WERI-Rb-1 (cell line): Measurements from ENCODE around the gene RALGPS1.

ENCODE experiments used
- DNase-seq: peaks from one replicate; pipeline ENCODE4 v3.0.0-alpha.2; 2020
- H3K27ac ChIP-seq: fragments of 250-450 bp; sonication (Bioruptor Pico); 2 replicates; pipeline ENCODE4 v1.5.1; 2020; ENCODE audit warnings: mild to moderate bottlenecking, moderate library complexity
- H3K27me3 ChIP-seq: fragments of 250-450 bp; sonication (Bioruptor Pico); 2 replicates; pipeline ENCODE4 v1.5.1; 2021; ENCODE audit warnings: mild to moderate bottlenecking, low read depth, moderate library complexity; ENCODE audit not compliant: insufficient read depth, severe bottlenecking
- H3K36me3 ChIP-seq: fragments of 250-450 bp; sonication (Bioruptor Pico); 2 replicates; pipeline ENCODE4 v1.5.1; 2020; ENCODE audit warnings: mild to moderate bottlenecking, moderate library complexity
- H3K4me3 ChIP-seq: 2 replicates; pipeline ENCODE4 v1.5.1; 2011; ENCODE audit warnings: low read depth, mild to moderate bottlenecking, control low read depth, low read length
- H3K9me3 ChIP-seq: fragments of 250-450 bp; sonication (Bioruptor Pico); 2 replicates; pipeline ENCODE4 v1.5.1; 2021; ENCODE audit warnings: mild to moderate bottlenecking, moderate library complexity; ENCODE audit not compliant: severe bottlenecking
- TF ChIP-seq, protein P1 (sequence below): IDR thresholded peaks from 2 replicates; pipeline ENCODE4 v1.5.1; 2011; ENCODE audit warnings: low read depth, mild to moderate bottlenecking, control low read depth, inconsistent platforms, low read length

Gene RALGPS1, protein sequence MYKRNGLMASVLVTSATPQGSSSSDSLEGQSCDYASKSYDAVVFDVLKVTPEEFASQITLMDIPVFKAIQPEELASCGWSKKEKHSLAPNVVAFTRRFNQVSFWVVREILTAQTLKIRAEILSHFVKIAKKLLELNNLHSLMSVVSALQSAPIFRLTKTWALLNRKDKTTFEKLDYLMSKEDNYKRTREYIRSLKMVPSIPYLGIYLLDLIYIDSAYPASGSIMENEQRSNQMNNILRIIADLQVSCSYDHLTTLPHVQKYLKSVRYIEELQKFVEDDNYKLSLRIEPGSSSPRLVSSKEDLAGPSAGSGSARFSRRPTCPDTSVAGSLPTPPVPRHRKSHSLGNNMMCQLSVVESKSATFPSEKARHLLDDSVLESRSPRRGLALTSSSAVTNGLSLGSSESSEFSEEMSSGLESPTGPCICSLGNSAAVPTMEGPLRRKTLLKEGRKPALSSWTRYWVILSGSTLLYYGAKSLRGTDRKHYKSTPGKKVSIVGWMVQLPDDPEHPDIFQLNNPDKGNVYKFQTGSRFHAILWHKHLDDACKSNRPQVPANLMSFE

DNA sequence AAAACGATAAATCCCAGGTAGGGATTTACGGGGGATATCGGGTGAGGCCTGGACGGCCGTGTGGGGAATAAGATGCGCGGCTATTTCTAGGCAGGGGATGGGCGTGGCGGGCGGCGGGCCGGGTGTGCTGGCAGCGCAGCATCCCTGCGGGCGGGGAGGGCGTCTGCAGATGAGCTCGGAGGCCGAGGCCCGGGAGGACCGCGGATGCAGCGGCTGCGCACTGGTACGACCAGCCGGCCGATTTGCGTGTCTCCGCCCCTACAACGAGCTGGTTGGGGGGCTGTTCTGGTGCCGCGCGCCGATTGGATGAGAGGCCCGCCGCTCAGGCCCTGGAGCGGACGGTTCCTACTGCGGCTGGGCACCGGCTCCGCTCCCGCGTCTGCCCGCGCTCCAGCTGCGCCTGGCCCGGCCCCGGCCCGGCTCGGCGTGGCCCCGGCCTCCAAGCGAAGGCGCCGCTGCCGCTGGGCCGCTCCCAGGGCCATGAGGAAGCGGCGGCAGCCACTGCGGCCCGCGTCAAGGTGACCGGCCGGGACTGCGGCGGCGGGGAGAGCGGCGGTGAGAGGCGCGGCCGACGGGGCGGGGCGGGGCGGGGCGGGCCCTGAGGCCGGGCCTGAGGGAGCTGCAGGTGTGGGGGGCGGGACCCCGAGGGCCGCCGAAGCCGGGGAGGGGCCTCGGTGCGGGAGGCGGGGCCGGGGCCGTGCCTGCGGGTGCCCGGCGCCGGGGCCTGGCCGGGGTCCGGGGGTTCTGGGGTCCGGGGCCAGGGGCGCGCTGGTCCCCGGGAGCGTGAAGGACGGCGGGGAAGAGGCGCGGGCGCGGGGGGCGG is at the start of gene RALGPS1:
RALGPS1 (plus strand) TSS at position 325 of the 823 bp plus-strand sequence. CDS start 47,508 bp downstream, outside the sequence.
- Histone ChIP-seq H3K36me3 (peaks cover 2% of the 10 kb centered on the region; the same call in 1 of the 2 replicates), H3K9me3 (peaks cover 2% of the 10 kb centered on the region), H3K27me3 (no peaks in the 10 kb centered on the region), H3K4me3 (peak within 1 kb of the TSS; percentile 47), H3K27ac (peak within 1 kb of the TSS; percentile 86)
- peak; percentile 99 for DNase-seq
- TF ChIP-seq, protein P1, sequence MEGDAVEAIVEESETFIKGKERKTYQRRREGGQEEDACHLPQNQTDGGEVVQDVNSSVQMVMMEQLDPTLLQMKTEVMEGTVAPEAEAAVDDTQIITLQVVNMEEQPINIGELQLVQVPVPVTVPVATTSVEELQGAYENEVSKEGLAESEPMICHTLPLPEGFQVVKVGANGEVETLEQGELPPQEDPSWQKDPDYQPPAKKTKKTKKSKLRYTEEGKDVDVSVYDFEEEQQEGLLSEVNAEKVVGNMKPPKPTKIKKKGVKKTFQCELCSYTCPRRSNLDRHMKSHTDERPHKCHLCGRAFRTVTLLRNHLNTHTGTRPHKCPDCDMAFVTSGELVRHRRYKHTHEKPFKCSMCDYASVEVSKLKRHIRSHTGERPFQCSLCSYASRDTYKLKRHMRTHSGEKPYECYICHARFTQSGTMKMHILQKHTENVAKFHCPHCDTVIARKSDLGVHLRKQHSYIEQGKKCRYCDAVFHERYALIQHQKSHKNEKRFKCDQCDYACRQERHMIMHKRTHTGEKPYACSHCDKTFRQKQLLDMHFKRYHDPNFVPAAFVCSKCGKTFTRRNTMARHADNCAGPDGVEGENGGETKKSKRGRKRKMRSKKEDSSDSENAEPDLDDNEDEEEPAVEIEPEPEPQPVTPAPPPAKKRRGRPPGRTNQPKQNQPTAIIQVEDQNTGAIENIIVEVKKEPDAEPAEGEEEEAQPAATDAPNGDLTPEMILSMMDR: no peak

DNA sequence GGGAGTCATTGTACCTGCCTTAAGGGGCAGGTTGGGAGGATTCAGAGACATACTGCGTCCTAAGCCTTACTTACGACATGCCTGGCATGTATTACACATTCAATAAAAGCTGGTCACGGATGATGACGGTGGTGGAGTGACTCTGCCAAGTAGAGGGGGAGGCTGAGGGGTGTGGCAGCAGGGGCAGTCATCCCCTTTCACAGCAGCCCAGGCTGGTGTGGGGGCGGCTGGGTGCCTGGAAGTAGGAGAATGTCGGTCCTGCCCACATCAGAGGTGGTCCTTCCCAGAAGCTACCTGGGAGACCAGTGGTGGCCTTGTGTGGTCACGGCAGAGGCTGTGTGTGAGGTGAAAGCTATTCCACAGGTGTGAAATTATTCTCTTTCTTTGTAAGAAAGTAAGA is 45.2 kb upstream of the RALGPS1 start:
- Histone ChIP-seq H3K9me3 (no peaks in the 10 kb centered on the region), H3K4me3 (no peak overlapping the region), H3K27me3 (no peaks in the 10 kb centered on the region), H3K27ac (no peak overlapping the region), H3K36me3 (peaks cover 43% of the 10 kb centered on the region)
- TF ChIP-seq, protein P1: no peak
- DNase-seq: no peak

DNA sequence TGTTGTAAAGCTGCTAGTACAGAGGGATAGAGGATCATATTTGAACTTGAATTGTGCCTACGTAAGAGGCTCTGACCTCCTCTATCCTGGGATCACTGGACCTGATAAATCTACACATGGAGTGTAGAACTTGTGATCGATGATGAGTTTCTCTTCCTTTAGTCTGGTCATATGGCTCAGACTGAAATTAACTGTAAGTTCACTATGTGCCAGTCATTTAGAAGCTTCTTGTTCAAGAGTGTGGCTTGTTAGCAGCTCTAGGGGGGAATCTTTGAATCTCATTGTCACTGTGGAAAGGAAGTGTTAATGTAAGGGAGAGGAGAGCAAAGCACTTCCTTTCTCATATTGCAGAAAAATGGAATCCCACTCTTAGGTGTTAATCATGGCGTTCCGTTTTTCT is 42.1 kb upstream of the RALGPS1 start:
- TF ChIP-seq, protein P1: no peak
- H3K27ac ChIP-seq: no peak overlapping the region

DNA sequence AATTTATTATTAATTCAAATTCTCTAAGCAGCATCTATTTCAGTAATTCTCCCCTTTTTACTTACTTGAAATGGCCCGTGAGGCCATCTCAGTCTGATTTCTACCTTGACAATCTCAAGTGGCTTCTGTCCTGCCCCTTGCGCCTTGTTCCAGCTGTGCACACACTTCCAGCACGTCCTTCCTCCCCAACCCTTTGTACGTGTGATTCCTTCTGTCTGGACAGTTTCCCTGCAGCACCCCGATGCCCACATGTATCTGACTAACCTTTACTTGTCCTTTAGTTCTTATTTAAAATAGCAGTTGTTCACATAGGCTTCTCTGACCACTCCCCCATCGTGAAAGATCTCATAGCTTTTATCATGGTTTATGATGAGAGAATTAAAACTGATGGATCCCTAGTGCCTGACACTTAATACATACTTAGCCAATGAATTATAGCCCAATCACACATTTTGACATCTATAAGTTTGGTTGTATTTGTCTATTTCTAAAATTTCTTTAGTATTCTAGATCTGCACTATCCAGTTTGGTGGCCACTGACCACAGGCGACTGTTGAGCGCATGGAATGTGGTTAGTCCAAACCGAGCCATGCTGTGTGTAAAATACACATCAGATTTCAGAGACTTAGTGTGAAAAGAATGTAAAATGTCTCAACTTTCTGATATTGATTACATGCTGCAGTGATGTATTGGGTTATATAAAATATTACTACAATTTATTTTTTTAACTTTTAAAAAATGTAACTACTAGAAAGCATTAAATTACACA is 39.9 kb upstream of the RALGPS1 start:
- peaks cover 26% of the 10 kb centered on the region for H3K36me3 ChIP-seq
- no peak for DNase-seq
- H3K27me3 ChIP-seq: no peaks in the 10 kb centered on the region
- H3K4me3 ChIP-seq: no peak overlapping the region
- TF ChIP-seq, protein P1: no peak
- no peaks in the 10 kb centered on the region for H3K9me3 ChIP-seq
- no peak overlapping the region for H3K27ac ChIP-seq

More for the DNA sequence above, 42.1 kb upstream of the RALGPS1 start:
- DNase-seq: no peak
- Histone ChIP-seq H3K9me3 (no peaks in the 10 kb centered on the region), H3K4me3 (no peak overlapping the region), H3K27me3 (no peaks in the 10 kb centered on the region), H3K36me3 (peaks cover 24% of the 10 kb centered on the region)

DNA sequence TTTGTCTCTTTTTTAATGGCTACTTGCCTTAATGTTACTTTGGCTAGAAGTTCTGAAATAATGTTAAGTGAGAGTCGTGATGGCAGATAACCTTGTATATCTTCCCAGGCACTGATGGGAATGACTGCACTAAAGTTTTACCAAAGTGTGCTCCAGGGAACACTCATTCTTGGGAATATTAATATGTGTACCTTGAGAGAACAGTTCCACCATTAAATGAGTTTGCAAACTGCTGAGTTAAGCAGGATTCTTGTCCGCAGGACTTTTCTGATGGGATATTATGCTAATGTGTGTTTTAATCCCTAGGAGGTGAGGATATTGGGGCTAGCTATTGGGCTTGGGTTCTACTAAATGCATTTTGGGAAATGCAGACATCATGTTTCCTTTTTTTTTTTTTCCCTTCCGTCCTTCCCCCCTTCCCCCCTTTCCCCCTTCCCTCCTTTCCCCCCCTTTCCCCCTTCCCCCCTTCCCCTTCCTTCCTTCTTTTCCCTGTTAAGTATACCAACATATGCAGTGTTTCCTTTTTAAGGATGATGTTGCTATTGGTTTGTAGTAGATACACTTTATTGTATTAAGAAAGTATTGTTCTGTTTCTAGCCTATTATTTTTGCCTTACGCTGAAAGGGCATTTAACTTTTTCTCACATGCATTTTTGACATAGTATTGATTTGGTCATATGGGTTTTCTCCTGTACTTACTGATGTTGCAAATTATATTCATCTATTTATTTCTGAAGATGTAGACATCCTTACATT is 38.6 kb upstream of the RALGPS1 start:
- TF ChIP-seq, protein P1: no peak
- H3K27me3 ChIP-seq: no peaks in the 10 kb centered on the region
- no peak for DNase-seq
- peaks cover 38% of the 10 kb centered on the region for H3K36me3 ChIP-seq
- no peak overlapping the region for H3K27ac ChIP-seq
- no peak overlapping the region for H3K4me3 ChIP-seq
- no peaks in the 10 kb centered on the region for H3K9me3 ChIP-seq
